HCT116 (cell line): Measurements from ENCODE around the gene FLT3.

Source experiments
- CEBPB ChIP-seq: IDR thresholded peaks from 2 replicates; pipeline ENCODE4 v1.6.1; 2012; ENCODE audit warnings: low read depth
- EZH2 ChIP-seq: fragments of 200-600 bp; sonication (generic); IDR thresholded peaks from 2 replicates; pipeline ENCODE4 v1.6.1; 2017; ENCODE audit warnings: antibody characterized with exemption, mixed run types
- EZH2phosphoT487 ChIP-seq: fragments of 200-600 bp; IDR thresholded peaks from 2 replicates; pipeline ENCODE4 v1.6.1; 2018; ENCODE audit warnings: antibody characterized with exemption, borderline replicate concordance
- TF ChIP-seq, protein P1 (sequence below), 3 experiments: fragments of 200-600 bp in 1 of 3; sonication (generic) in 1 of 3; IDR thresholded peaks in 2 of 3; conservative IDR thresholded peaks in 1 of 3; 2 replicates each; pipeline ENCODE4 v1.5.1; 2012 to 2017; ENCODE audit warnings: low read depth in 2 of 3, low read length in 2 of 3, antibody characterized with exemption in 1 of 3, borderline replicate concordance in 1 of 3, control low read depth in 1 of 3, mild to moderate bottlenecking in 1 of 3, mixed read lengths in 1 of 3, mixed run types in 1 of 3, moderate library complexity in 1 of 3; ENCODE audit not compliant: insufficient read depth in 1 of 3

DNA sequence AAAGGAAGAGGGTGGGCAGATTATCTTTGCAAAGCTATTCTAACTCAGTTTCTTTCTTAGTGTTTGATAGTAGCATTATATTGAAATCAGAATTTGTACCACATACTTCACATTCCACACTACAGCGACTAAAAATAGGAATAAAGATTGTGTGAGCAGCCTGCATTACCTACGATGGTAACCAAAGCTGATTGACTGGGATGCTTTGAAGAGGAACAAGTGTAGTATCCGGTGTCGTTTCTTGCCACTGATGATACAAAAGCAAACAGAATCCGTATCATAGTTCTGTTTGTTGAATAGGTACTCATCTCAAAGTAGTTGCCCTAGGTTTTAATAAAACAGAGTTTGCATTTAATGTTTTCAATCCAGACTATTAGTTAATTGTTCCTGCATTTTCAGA lies 51.2 kb downstream of the FLT3 start:
- TF ChIP-seq, protein P1, sequence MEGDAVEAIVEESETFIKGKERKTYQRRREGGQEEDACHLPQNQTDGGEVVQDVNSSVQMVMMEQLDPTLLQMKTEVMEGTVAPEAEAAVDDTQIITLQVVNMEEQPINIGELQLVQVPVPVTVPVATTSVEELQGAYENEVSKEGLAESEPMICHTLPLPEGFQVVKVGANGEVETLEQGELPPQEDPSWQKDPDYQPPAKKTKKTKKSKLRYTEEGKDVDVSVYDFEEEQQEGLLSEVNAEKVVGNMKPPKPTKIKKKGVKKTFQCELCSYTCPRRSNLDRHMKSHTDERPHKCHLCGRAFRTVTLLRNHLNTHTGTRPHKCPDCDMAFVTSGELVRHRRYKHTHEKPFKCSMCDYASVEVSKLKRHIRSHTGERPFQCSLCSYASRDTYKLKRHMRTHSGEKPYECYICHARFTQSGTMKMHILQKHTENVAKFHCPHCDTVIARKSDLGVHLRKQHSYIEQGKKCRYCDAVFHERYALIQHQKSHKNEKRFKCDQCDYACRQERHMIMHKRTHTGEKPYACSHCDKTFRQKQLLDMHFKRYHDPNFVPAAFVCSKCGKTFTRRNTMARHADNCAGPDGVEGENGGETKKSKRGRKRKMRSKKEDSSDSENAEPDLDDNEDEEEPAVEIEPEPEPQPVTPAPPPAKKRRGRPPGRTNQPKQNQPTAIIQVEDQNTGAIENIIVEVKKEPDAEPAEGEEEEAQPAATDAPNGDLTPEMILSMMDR (IDR thresholded peaks at IDR 0.05 in 2 of 3, conservative IDR thresholded peaks at IDR 0.05 in 1 of 3; ENCODE audit: borderline replicate concordance in 1 of 3, insufficient read depth in 1 of 3, low read depth in 2 of 3, low read length in 2 of 3) = no peak
- TF ChIP-seq EZH2 (no peak), CEBPB (no peak), EZH2phosphoT487 (no peak)
